HG03457 (cell line): ENCODE results near the gene RAB40A.
"Not testable (repeated sequence)": the region's sequence is repeated elsewhere in the genome, so short reads cannot be mapped to it uniquely, and the experiment has no call there.

Experiments used
- ATAC-seq: cut with Tn5 transposase; IDR thresholded peaks from one replicate; pipeline ENCODE4 v1.9.1; 2021; ENCODE audit warnings: moderate number of reproducible peaks; ENCODE audit not compliant: unreplicated experiment

The RAB40A gene

DNA sequence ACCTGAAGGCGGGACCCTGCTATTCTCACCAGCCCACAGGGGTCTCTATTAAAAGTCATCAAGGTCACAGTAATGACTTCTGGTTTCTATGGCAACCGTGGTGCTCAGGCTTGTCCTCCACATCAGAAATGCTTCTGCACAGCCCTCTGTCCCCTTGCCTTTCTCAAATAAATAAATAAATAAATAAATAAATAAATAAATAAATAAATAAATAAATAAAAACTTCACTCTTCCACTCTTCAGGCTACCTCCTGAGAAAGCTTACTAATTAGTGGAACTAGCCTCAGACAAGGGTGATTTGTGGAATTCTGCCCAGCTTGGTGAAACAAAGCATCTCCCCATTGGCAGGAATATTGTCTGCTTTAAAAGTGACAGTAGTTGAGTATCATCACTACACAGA, 5.5 kb upstream of the RAB40A start:
- no peak for ATAC-seq

DNA sequence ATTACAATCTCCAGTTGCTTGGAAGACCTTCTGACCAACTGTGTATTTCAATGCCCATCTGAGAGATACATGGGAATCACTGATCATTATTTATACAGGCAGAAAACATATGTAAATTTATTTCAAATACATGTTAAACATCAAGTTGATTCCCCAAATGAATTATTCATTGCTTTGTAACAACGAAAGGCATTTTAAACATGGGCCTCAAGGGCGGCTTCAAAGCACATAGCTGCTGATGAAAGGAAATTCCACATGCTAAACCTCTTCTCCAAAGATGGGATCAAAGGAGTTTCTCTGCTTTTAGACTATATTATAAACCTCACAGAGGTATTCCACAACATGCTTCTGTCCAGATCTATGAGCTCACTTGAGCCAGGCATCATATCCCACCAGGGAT, 4.3 kb upstream of the RAB40A start:
- no peak for ATAC-seq

DNA sequence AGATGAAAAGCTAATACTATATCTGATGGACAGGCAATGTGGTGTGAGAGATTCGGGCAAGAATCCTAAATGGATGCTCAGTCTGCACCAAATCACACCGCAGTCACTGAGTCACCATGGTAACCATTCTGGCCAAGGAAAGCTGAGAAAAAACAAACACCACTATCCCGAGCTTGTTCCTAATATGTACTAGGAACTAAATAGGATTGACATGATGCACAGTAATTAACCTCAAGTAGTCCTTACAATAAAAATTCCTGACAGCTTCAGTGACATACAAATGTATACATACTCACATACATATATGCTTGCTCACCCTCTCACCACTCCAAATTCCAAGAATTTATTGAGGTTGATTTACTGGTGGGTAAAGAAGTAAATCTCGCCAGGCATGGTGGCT, 1.1 kb upstream of the RAB40A start:
- no peak for ATAC-seq

DNA sequence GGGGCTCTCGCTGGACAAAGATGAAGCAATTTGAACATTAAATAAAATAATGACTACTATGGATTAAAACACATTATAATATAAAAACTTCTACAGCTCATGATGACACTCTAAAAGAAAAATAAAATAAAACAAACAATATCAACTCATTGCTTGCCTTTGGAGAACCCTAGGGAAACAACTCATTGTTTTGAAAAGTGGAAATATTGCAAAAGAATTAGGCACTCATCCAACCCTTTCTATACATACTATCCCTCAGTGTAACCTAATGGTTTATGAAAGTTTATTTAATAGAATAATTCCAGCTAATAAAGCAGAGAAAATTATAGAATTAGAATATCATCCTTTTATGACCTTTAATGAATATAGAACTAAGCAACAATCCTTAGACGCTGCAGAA, 718 bp downstream of the RAB40A start:
- no peak for ATAC-seq

DNA sequence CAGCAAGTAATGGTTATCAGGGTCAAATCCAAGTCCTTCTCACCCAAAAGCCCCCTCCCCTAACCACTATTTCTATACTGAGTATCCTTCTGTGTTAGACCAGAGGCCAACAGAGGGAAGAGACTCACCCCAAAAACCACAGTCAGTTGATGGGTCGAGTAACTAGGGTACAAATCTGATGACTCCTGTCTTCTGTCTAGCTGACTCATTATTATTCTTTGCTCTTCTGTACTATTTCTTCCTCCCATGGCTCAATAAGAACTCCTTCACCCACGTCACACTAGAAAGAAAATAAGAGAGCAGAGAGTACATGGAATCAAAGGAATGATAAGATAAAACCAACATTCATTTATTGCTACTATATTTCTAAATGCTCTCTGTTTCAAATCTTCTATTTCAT, 2.0 kb downstream of the RAB40A start:
- ATAC-seq, result no peak

DNA sequence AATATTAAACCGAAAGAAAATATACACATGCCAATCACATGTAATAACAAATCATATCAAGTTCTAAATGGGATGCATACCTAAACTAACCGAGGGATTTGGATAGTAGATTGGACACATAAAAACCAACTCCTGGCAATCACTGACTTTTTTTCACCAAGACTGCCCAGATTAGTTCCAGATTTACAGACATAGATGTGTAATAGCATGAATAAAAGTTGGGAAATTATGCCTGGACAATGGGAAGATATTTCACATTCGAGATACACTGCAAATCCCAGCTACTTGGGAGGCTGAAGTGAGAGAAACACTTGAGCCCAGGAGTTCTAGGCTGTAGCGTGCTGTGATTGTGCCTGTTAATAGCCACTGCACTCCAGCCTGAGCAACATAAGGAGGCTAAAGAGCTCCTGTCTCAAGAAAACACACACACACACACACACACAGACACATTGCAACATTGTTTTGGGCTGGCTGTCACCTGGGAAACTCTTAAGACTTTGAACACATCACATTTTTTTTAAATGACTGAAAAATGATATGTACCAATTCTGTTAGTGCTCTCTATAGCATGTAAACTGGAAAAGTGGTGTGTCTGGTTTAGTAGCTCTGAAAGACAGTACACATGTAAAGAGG, 5.7 kb downstream of the RAB40A start:
- no peak for ATAC-seq

DNA sequence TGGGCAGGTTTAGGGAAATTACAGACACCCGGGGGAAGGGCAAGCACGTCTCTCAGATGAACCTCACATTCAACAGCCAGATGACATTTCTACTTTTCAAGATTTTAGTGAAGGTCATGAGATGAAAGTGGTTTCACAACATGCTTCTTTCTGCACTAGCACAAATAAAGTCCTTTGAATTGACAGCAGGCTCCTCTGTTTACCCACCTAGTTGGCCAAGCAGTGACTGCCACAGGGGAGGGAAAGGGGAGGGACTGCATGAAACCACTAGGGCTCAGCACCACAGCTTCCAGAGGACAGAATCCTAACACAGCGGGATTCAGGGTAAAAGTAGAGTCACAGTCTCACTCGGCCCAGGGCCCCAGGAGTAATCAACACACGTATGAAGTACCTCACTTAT, 6.2 kb downstream of the RAB40A start:
- no peak for ATAC-seq

DNA sequence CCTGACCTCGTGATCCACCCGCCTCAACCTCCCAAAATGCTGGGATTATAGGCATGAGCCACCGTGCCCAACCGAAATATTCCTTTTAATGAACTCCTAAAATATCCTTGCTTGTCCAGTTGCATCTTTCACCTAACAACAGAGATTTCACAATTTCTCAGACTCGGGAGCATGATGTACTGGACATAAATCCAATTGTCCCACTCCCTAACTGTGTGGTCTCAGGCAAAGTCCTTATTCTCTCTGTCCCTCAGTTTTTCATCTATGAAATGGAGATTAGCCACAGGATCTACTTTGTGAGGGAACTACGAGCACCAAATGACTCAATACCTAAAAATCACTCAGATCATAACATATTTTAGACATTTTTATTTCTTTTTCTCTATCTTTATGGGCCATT, 9.3 kb downstream of the RAB40A start:
- no peak for ATAC-seq

DNA sequence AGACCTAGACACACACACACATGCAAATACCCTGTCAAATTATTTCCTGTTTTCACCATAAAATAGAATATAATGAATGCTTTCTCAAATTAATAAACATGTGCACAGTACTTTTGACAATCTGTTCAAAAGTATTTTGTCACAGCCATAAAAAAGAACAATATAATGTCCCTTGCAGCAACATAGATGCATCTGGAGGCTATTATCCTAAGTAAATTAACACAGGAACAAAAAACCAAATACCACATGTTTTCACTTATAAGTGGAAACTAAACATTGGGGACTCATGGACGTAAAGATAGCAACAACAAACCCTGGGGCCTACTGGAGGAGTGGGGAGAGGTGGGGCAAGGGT, 15.5 kb downstream of the RAB40A start:
- ATAC-seq, result no peak

DNA sequence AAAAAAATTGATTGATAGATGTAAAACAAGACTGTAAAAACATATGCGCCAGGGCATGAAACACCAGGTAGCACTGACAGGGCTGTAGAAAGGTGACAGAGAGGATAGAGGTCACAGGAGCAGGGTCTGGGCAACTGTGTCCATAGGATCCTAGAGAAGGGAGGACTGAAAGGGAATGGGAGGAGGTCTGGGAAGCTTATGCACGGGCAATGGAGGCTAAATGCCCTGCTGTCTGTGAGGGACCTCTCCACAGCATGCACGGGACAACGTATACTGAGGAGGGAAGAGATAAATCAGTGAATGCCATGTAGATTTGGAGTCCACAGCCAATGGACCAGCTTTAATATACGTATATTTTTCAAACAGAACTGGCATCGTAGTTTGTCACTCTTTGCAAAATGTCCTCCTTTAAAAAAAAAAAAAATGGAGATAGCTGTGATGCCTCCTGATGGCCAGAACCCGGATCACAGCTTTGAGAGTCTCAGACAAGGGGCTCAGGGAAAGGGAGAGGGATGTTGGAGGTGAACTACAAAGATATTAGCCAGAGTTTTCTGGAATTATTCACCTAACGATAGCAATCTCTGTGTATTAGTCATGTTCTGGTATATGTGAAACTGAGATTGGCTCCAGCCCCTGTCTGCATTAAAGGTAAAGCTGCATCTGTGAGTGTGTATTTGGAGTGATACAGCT, 16.0 kb downstream of the RAB40A start:
- no peak for ATAC-seq

DNA sequence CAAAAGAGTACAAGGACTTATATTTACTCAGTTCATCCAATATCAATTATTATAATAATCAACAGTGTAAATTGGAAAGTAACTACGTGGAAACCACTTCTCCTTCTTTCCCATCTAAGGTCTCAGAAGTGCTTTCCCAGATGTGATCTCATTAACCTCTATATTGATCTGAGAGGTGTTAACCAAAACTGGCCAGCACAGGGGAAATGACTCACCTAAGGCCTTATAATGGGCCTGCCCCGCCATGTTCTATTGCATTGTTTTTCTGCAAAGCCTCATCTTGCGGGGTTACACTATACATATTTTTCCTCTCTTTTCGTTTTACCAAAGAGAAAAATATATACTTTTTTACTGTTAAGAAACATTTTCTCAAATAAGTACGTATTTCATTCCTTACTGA, 20.5 kb downstream of the RAB40A start:
- ATAC-seq, result no peak

DNA sequence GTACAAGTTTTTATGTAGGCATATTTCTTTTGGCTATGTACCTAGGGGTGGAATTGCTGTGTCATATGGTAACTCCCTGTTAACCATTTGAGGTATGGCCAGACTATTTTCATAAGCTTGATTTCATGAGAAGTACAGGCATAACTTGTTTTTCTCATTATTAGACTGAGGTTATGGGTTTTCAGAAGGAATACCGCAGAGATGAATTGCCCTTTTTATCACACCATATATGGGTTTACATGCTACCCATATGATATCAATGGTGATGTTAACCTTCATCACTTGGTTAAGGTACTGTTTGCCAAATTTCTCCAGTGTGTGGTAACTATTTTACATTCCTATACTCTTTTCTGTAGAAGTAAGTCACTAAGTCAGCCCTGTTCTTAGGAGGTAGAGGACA, 23.5 kb downstream of the RAB40A start:
- no peak for ATAC-seq

DNA sequence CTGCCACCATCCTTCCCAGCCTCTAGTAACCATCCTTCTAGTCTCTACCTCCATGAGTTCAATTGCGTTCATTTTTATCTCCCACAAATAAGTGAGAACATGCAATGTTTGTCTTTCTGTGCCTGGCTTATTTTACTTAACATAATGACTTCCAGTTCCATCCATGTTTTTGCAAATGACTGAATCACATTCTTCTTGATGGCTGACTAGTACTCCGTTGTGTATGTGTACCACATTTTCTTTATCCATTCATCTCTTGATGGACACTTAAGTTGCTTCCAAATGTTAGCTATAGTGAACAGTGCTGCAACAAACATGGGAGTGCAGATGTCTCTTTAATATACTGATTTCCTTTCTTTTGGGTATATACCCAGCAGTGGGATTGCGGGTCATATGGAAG, 25.7 kb downstream of the RAB40A start:
- ATAC-seq, result not testable (repeated sequence)

DNA sequence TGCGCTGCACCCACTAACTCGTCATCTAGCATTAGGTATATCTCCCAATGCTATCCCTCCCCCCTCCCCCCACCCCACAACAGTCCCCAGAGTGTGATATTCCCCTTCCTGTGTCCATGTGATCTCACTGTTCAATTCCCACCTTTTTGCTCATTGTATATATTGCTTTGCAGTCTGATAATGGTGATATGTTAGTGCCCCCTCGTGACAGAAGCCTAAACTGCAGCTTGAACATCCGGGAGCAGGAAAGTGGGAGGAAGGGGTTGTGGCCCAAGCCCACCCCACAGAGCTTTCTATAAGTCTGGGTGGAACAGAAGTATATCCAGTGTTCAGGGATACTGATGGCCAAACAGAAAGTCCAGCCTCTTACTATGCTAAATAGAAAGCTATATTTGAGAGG, 29.6 kb downstream of the RAB40A start:
- not testable (repeated sequence) for ATAC-seq

DNA sequence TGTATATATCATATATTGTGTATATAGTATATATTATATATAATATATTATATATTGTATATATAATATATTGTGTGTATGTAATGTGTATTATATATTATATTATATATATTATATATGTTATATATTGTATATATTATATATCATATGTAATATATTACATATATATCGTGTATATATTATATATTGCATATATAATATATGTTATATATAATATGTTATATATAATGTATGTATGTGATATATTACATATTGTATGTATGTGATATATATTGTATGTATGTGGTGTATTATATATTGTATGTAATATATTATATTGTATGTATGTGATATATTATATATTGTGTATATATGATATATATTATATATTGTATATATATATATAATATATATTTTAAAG, 30.5 kb downstream of the RAB40A start:
- ATAC-seq, result no peak

DNA sequence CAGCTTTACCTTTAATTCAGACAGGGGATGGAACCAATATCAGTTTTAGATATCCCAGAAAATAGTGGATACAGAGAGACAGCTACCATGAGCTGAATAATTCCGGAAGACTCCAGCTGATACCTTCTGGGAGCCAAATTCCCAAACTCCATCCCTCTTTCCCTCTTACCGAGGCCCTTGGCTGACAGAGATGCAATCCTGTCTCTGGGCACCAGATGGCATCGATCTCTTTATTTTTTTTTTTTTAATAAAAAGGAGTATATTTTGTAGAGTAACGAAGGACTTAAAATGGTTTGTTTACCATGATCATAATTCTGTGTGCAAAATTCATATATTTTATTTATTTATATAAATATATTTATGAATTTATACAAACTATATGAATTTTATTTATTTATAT, 31.0 kb downstream of the RAB40A start:
- ATAC-seq, result no peak

DNA sequence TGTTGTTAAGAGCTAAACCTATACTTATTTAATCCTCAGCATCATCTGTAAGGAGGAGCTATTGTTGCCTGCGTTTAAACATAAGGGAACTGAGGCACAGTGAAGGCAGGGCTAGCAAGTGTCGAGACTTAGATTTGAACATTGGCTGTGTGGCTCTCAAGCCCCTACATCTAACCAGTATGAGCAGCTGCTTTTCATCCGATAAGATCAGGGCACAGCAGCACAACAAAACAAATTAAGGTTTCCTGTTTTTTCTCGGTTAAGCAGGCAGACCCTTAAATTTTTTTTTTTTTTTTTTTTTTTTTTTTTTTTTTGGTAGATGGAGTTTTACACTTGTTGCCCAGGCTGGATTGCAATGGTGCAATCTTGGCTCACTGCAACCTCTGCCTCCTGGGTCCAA, 35.6 kb downstream of the RAB40A start:
- no peak for ATAC-seq

DNA sequence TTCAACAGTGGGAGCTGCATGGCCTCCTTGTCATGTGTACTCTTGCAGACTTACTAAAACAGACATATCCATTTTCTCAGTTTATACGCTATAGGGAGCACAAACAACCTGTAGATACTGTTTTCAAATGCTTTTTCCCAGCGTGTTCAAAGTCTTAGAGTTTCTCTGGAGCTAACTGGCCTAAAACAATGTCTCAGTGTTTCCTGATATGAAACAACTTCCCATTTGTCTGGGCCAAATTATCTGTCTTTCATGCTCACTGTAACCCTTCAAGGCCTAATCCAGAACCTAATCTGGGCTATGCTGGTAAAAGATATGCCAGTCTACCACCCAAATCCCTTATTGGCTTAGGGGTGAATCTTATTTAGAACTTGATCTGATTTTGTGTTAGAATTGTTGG, 38.8 kb downstream of the RAB40A start:
- ATAC-seq, result no peak

DNA sequence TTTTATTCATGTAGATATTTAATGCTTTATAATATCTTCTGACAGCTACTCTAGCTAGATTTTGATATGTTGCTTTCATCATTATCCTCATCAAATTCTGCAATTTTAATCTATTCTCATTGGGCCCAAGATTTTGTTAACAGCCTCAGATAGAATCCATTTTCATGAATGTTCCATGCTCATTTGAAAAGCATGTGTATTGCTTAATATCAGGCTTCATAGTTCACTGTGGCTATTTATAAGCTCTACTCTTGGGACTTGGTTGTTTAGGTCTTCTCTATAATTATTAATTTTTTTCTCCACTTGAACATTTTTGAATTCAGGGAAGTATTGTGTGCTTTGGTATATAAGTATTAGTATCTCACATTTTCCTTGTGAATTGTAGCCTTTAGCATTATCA, 41.8 kb downstream of the RAB40A start:
- no peak for ATAC-seq

DNA sequence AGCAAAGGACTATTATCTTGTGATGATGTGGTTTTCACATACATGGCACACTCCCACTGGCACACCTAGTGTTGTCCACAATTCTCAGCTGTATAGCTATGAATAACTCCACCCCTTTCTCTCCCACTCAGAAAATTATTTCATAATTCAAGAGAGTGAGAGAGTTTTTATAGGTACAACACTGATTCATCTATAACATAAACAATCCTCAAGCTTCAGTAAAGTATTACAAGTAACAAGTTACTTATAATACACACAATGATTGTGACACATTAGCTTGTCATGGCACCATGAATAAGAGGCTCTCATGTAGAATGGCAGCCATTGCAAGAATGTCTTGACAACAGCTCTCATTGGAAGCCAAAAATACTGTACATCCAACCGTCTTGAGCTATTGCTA, 43.9 kb downstream of the RAB40A start:
- ATAC-seq, result no peak

DNA sequence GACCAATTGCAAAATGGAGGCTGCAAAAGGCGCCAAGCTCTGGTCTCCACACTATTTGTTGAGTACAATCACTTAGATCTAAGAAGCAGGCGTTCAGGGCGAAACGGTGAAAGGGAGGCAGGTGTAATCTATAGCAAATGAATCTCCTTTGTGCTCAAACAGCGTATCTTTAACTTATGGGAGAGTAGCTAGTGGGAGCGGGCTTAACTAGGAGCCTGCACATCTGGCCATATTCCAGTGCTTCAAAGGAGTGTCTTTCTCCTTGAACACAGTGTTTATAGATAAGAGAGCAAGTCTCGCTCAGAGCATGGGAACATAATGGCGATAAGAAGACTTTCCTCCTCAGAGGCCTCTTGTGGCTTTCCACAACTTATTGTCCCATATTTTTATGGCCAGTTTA, 49.3 kb downstream of the RAB40A start:
- not testable (repeated sequence) for ATAC-seq

DNA sequence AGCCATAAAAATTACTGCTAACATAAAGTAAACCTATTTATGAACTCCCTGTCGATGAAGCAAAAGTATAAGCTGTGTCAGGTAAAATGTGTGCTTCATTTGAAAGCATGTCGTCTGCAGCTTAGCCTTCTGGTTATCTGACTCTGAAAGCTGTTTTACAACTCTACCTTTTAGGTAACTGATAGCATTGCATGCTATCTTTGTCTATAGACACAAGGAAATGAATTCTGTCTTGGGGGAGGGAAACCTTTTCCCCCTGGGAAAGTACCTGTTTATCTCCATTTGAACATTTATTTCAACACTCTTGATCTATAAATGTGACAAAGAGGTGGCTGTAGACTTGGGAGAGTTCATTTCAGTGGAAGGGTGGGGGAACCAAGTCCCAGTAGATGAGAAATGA, 51.4 kb downstream of the RAB40A start:
- no peak for ATAC-seq

DNA sequence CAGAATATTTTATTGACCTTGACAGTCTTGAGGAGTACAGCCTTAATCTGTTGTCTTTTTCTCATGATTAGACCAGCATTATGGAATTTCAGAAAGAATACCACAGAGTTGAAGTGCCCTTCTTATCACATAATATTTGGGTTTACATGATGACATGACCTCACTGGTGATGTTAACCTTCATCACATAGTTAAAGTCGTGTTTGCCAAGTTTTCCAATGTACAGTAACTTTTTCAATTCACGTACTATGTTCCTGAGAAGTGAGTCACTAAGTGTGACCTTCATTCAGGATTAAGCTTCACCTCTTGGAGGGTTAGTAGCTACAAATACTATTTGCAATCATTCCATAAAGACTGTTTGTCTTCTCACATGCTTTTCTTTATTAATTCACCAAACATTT, 52.1 kb downstream of the RAB40A start:
- ATAC-seq, result no peak
